NB4 (cell line): ENCODE data around the gene KSR2.

ENCODE experiments used
- DNase-seq: peaks from one replicate; pipeline ENCODE4 v3.0.0; 2010; ENCODE audit warnings: low read depth
- H3K4me3 ChIP-seq: one replicate; pipeline ENCODE4 v1.5.1; 2011; ENCODE audit warnings: mild to moderate bottlenecking, low read depth, low read length, moderate library complexity
- CTCF ChIP-seq: IDR thresholded peaks from one replicate; pipeline ENCODE4 v1.5.1; 2012; ENCODE audit warnings: low read depth, low read length
- MYC ChIP-seq: IDR thresholded peaks from 2 replicates; pipeline ENCODE4 v1.6.1; 2011; ENCODE audit warnings: low read depth, low read length
- POLR2A ChIP-seq: IDR thresholded peaks from 2 replicates; pipeline ENCODE4 v1.6.1; 2011; ENCODE audit warnings: mild to moderate bottlenecking; ENCODE audit not compliant: insufficient read length; ENCODE audit errors: extremely low read depth
- TF ChIP-seq, protein P1 (sequence below): IDR thresholded peaks from 2 replicates; pipeline ENCODE4 v1.6.1; 2011; ENCODE audit warnings: low read depth, low read length

KSR2 gene

DNA sequence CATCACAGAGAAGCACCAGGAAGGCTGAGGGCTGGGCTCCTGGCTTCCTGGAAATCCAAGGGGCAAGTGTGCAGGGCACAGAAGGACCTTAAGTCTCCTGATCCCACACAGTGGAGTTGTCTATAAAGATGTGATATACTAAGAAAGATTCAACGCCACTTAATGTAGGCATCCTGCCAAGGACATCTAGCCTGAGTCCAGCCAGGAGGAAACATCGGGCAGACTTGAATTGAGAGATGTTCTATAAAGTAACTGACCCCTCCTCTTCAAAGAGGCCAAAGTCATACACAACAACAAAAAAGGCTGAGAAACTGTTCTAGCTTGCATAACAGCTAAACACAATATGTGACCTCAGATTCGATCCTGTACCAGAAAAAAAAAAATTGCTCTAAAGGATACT lies 307.9 kb downstream of the KSR2 start:
- no peak overlapping the region for H3K4me3 ChIP-seq
- no peak for DNase-seq
- TF ChIP-seq POLR2A = no peak
- TF ChIP-seq, protein P1, sequence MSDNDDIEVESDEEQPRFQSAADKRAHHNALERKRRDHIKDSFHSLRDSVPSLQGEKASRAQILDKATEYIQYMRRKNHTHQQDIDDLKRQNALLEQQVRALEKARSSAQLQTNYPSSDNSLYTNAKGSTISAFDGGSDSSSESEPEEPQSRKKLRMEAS = no peak
- no peak for TF ChIP-seq MYC
- no peak for TF ChIP-seq CTCF

- no peak overlapping the region for H3K4me3 ChIP-seq
- DNase-seq = no peak
- TF ChIP-seq MYC = no peak
Measured at GRCh38 chr12:117658226-117658625, 310.6 kb downstream of the KSR2 start.

DNA sequence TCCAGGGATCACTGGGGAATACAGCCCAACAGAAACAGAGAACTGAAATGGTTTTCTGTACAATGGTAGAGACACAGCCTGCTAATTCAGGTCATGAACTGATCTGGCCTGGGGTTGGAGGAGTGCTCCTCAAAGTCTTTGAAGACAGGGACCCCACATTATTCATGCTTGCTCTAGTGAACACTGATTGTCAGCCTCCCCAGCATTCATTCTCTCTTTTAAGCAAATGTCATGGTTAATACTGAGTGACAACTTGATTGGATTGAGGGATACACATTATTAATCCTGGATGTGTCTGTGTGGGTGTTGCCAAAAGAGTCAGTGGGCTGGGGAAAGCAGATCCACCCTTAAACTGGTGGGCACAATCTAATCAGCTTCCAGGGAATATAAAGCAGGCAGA lies 319.0 kb downstream of the KSR2 start:
- no peak overlapping the region for H3K4me3 ChIP-seq
- TF ChIP-seq POLR2A (no peak), MYC (no peak), CTCF (no peak)
- TF ChIP-seq, protein P1 = no peak
- no peak for DNase-seq

DNA sequence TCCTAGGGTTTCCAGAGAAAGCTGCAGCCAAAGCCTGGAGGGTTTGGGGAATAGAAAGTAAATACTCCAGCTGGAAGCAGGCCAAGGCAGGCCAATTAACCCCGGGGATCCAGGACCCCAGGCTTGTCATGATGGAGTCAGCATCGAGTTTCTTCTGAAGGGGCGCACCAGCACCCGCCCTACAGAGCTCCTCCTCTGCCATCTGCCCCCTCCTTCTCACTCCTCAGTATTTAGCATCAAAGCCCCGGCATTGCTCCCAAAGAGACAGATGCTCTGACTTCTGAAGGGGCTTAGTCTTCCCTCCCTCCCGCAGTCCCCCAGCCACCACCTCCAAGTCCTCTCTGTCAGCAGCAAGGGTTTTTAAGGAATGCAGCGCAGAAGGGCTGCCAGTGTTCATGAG lies 322.3 kb downstream of the KSR2 start:
- TF ChIP-seq CTCF = no peak
- TF ChIP-seq, protein P1 = no peak
- TF ChIP-seq POLR2A = no peak
- TF ChIP-seq MYC = no peak
- DNase-seq = no peak

DNA sequence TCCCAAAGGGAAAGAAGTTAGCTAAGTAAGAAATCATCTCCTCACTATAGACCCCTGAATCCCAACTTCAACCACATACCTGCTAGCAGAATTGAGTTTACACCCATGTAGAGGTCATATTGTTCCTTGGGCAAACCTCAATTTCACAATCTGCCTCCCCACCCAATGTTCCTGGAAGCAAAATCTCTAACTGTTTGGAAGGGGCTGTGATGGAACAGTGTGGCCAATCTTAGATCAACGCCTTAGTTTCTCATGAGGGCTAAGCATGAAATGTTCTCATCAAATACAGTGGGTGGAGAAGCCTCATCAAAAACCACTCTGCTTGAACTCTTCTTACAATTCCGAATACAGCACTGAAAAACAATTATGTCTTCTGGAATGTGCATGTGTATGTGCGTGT lies 323.3 kb downstream of the KSR2 start:
- no peak for TF ChIP-seq MYC
- H3K4me3 ChIP-seq = no peak overlapping the region
- no peak for DNase-seq

More for the DNA sequence above, 322.3 kb downstream of the KSR2 start:
- H3K4me3 ChIP-seq = no peak overlapping the region

- no peak overlapping the region for H3K4me3 ChIP-seq
- TF ChIP-seq CTCF (no peak), MYC (no peak), POLR2A (no peak)
- TF ChIP-seq, protein P1 = no peak
- DNase-seq = no peak
Measured at GRCh38 chr12:117643971-117644370, 324.8 kb downstream of the KSR2 start.

- H3K4me3 ChIP-seq = no peak overlapping the region
- TF ChIP-seq, protein P1 = no peak
- no peak for TF ChIP-seq CTCF
- no peak for TF ChIP-seq POLR2A
- TF ChIP-seq MYC = no peak
- DNase-seq = no peak
Measured at GRCh38 chr12:117641885-117642284, 326.9 kb downstream of the KSR2 start.
